ENCODE results near the gene P2RX7. TPM values are rescaled to one million over a fixed set of nuclear protein-coding genes. Genes with fewer than 3 reads are reported as not detected.

Gene P2RX7
- total and polyA plus RNA-seq, 4 experiments from 2014 or later = 3.8 to 8.6 (median 7.1) TPM

- ChIA-PET POLR2A (ENCODE audit: partially characterized antibody) (no interaction called here), CTCF (ENCODE audit: partially characterized antibody) (interaction anchor here (0.7 to 1.5 kb wide), 2 partner anchors 8 to 27 kb away, joined by 3 to 4 read pairs; no protein-coding TSS in a partner anchor)
- intact Hi-C loops (cut with micrococcal nuclease) = no loop called here
- peaks cover 22% of the 10 kb centered on the region for H3K4me1 ChIP-seq (ENCODE audit: insufficient read depth, low read length)
- no peaks in the 10 kb centered on the region for H3K9me3 Mint-ChIP-seq
- H3K27ac Mint-ChIP-seq = peak overlapping the region in 3 of 7 donors; percentile 52 to 83 (median 71)
- no peak for DNase-seq
- no peaks in the 10 kb centered on the region for H3K27me3 Mint-ChIP-seq
- no peak overlapping the region for H3K4me3 Mint-ChIP-seq
- no peaks in the 10 kb centered on the region for H3K36me3 Mint-ChIP-seq
- no peaks in the 10 kb centered on the region for H3K36me3 ChIP-seq (ENCODE audit: insufficient read depth, low read length)
- H3K4me1 Mint-ChIP-seq = peaks cover 31 to 50% (median 40%) of the 10 kb centered on the region in 4 donors
- no peaks in the 10 kb centered on the region for H3K9me3 ChIP-seq (ENCODE audit: control insufficient read depth in 1 of 2, low read length in 2 of 2)
- H3K27me3 ChIP-seq (ENCODE audit: insufficient read depth, low read length) = no peaks in the 10 kb centered on the region
- no peak overlapping the region for H3K4me3 ChIP-seq (ENCODE audit: low read length in 2 of 2)
- no peak overlapping the region for H3K27ac ChIP-seq (ENCODE audit: low read depth, low read length)
These were observed 44.5 kb upstream of the P2RX7 start for GRCh38 chr12:121088195-121088585.

- no peak overlapping the region for H3K27ac ChIP-seq (ENCODE audit: low read depth, low read length)
- H3K4me1 ChIP-seq (ENCODE audit: insufficient read depth, low read length) = peaks cover 32% of the 10 kb centered on the region
- H3K9me3 ChIP-seq (ENCODE audit: control insufficient read depth in 1 of 2, low read length in 2 of 2) = no peaks in the 10 kb centered on the region
- H3K27me3 ChIP-seq (ENCODE audit: insufficient read depth, low read length) = no peaks in the 10 kb centered on the region
- intact Hi-C loops (cut with micrococcal nuclease) = no loop called here
- peaks cover 36 to 56% (median 46%) of the 10 kb centered on the region in 4 donors for H3K4me1 Mint-ChIP-seq
- ChIA-PET POLR2A (ENCODE audit: partially characterized antibody) (interaction anchor here (0.6 kb wide), 1 partner anchor 217 kb away, joined by 3 read pairs; no protein-coding TSS in a partner anchor), CTCF (ENCODE audit: partially characterized antibody) (no interaction called here)
- no peak overlapping the region for H3K4me3 Mint-ChIP-seq
- no peaks in the 10 kb centered on the region for H3K27me3 Mint-ChIP-seq
- no peak overlapping the region for H3K4me3 ChIP-seq (ENCODE audit: low read length in 2 of 2)
- no peaks in the 10 kb centered on the region for H3K36me3 ChIP-seq (ENCODE audit: insufficient read depth, low read length)
- H3K36me3 Mint-ChIP-seq = no peaks in the 10 kb centered on the region
- DNase-seq = no peak
- H3K27ac Mint-ChIP-seq = no peak overlapping the region
- no peaks in the 10 kb centered on the region for H3K9me3 Mint-ChIP-seq
These were observed 43.5 kb upstream of the P2RX7 start for GRCh38 chr12:121089031-121089812.

DNA sequence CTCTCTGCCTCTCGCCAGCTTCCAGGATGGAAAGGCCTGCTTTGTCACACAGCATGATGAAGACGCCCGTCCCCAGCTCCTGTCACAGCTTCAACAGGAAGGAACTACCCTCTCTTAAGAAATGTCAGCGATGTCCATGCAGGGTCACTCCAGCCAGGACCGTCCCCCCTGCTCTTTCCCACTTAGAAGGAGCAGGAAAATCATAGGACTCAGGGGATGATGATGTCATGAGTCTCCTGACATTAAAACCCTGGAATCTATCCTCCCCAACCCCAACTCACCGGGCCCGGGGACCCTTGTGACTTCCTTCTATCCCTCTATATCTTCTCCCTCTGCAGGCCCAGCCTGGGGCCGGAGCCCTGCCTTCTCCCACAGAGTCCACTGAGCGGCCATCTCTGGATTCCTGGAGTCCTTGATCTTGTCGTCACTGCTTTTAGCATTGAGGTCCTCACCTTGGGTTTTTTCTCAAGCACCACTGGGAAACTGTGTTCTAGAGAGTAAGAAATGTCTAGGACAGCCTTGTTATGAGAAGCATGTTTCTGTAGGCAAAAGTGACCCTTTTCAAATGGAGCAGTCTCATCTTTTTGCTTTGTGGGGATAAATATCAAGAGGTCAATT, 42.8 kb upstream of the P2RX7 start:
- no peaks in the 10 kb centered on the region for H3K9me3 ChIP-seq (ENCODE audit: control insufficient read depth in 1 of 2, low read length in 2 of 2)
- no peak overlapping the region for H3K4me3 ChIP-seq (ENCODE audit: low read length in 2 of 2)
- ChIA-PET CTCF (ENCODE audit: partially characterized antibody) (no interaction called here), POLR2A (ENCODE audit: partially characterized antibody) (no interaction called here)
- Mint-ChIP-seq H3K36me3 (no peaks in the 10 kb centered on the region), H3K27me3 (no peaks in the 10 kb centered on the region), H3K9me3 (no peaks in the 10 kb centered on the region), H3K4me1 (peaks cover 39 to 63% (median 49%) of the 10 kb centered on the region in 4 donors), H3K27ac (peak overlapping the region in 1 of 7 donors; percentile 57), H3K4me3 (no peak overlapping the region)
- H3K27me3 ChIP-seq (ENCODE audit: insufficient read depth, low read length) = no peaks in the 10 kb centered on the region
- intact Hi-C loops (cut with micrococcal nuclease) = loop anchor here (10.0 kb wide), 2 partner anchors 235 to 765 kb away; partner anchors contain the start of gene PLA2G1B
- H3K27ac ChIP-seq (ENCODE audit: low read depth, low read length) = no peak overlapping the region
- DNase-seq = no peak
- H3K4me1 ChIP-seq (ENCODE audit: insufficient read depth, low read length) = peaks cover 37% of the 10 kb centered on the region
- H3K36me3 ChIP-seq (ENCODE audit: insufficient read depth, low read length) = no peaks in the 10 kb centered on the region

DNA sequence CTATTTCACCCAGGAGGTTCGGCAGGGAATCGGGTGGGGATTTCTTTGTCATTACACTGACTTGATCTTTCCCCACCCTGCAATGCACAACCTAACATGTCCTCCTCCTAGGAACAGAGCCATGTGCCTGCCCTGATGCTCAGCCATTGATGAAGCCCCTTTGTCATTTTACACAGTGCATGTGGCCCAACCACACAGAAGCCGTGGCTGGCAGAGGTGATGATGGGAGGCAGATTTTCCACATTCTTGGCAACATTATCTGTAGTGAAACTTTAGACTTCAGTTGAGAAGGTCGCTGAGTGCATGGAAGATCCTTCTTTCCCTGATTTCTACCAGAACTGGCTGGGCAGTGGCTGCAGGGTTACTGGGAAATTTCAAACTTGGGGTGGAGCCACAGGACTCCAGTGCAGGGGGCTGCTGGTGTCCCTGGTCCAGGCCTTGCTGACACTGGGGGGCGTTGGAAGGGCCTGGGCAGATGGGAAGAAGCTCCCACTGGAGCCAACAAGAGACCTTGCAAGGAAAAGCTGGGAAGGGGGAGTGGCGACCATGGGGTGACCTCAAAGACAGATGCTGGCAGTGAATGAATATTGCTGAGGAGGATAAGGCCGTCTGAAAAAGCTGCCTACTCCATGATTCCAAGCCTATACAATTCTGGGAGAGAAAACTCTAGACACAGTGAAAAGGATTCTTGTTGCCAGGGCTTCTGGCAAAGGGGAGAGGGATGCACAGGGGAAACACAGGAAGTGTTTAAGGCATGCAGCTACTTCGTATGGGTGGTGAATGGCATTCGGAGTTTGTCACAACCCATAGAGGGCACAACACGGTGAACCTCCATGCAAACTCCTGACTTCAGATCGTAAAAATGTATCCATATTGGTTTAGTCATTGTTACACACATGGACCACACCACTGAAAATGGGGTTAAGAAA, 41.8 kb upstream of the P2RX7 start:
- no peak for DNase-seq
- H3K27ac Mint-ChIP-seq = no peak overlapping the region
- H3K9me3 Mint-ChIP-seq = no peaks in the 10 kb centered on the region
- ChIA-PET CTCF (ENCODE audit: partially characterized antibody) (interaction anchor here (0.6 to 1.5 kb wide), 4 partner anchors 12 to 150 kb away, joined by 3 to 4 read pairs (median 4); no protein-coding TSS in a partner anchor), POLR2A (ENCODE audit: partially characterized antibody) (no interaction called here)
- H3K4me3 Mint-ChIP-seq = no peak overlapping the region
- no peaks in the 10 kb centered on the region for H3K36me3 Mint-ChIP-seq
- Histone ChIP-seq H3K36me3 (ENCODE audit: insufficient read depth, low read length) (no peaks in the 10 kb centered on the region), H3K4me1 (ENCODE audit: insufficient read depth, low read length) (peaks cover 45% of the 10 kb centered on the region), H3K4me3 (ENCODE audit: low read length in 2 of 2) (no peak overlapping the region), H3K27ac (ENCODE audit: low read depth, low read length) (no peak overlapping the region), H3K27me3 (ENCODE audit: insufficient read depth, low read length) (no peaks in the 10 kb centered on the region), H3K9me3 (ENCODE audit: control insufficient read depth in 1 of 2, low read length in 2 of 2) (no peaks in the 10 kb centered on the region)
- peaks cover 45 to 73% (median 58%) of the 10 kb centered on the region in 4 donors for H3K4me1 Mint-ChIP-seq
- intact Hi-C loops (cut with micrococcal nuclease) = loop anchor here (10.0 kb wide), 2 partner anchors 236 to 766 kb away; partner anchors contain the start of gene PLA2G1B
- H3K27me3 Mint-ChIP-seq = no peaks in the 10 kb centered on the region

DNA sequence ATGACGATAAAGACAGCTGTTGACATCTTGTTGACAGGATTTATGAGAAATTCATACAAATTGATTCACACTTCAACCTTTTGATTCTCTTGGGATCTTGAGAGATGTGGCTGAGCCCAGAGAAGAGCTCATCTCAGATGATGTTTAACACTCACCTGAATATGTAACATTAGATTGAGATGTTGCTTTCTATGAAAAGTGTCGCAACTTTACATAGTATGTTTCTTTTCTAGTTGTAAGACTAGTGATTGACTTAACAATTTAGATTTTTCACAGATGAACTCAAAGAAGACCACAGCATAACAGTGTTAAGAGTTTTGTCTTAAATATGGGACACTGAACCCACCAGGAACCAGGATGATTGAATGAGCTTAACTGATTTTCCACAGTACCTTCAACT, 40.6 kb upstream of the P2RX7 start:
- Mint-ChIP-seq H3K36me3 (no peaks in the 10 kb centered on the region), H3K4me1 (peaks cover 47 to 74% (median 58%) of the 10 kb centered on the region in 4 donors), H3K9me3 (no peaks in the 10 kb centered on the region), H3K27ac (peak overlapping the region in 4 of 7 donors; percentile 55 to 93 (median 84)), H3K27me3 (no peaks in the 10 kb centered on the region), H3K4me3 (peak overlapping the region in 7 of 8 donors; percentile 43 to 85 (median 77))
- no peak for DNase-seq
- no peak overlapping the region for H3K4me3 ChIP-seq (ENCODE audit: low read length in 2 of 2)
- H3K4me1 ChIP-seq (ENCODE audit: insufficient read depth, low read length) = peaks cover 52% of the 10 kb centered on the region
- CTCF ChIA-PET (ENCODE audit: partially characterized antibody) = interaction anchor here (1.0 to 10.2 kb wide), 7 partner anchors 11 to 147 kb away, joined by 3 to 137 read pairs (median 4); no protein-coding TSS in a partner anchor
- no peak overlapping the region for H3K27ac ChIP-seq (ENCODE audit: low read depth, low read length)
- H3K36me3 ChIP-seq (ENCODE audit: insufficient read depth, low read length) = no peaks in the 10 kb centered on the region
- no peaks in the 10 kb centered on the region for H3K27me3 ChIP-seq (ENCODE audit: insufficient read depth, low read length)
- POLR2A ChIA-PET (ENCODE audit: partially characterized antibody) = interaction anchor here (1.7 kb wide), 1 partner anchor 32 kb away, joined by 13 read pairs; no protein-coding TSS in a partner anchor
- intact Hi-C loops (cut with micrococcal nuclease) = loop anchor here (10.0 kb wide), 2 partner anchors 237 to 767 kb away; partner anchors contain the start of gene PLA2G1B
- H3K9me3 ChIP-seq (ENCODE audit: control insufficient read depth in 1 of 2, low read length in 2 of 2) = no peaks in the 10 kb centered on the region

DNA sequence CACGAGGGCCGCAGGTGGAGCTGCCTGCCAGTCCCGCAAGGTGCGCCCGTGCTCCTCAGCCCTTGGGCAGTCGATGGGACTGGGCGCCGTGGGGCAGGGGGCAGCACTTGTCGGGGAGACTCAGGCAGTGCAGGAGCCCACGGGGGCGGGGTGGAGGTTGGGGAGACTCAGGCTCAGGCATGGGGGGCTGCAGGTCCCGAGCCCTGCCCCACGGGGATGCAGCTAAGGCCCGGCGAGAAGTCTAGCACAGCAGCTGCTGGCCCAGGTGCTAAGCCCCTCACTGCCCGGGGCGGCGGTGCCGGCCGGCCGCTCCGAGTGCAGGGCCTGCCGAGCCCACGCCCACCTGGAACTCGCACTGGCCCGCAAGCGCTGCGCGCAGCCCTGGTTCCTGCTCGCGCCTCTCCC, 39.2 kb upstream of the P2RX7 start:
- H3K4me3 ChIP-seq (ENCODE audit: low read length in 2 of 2) = no peak overlapping the region
- Mint-ChIP-seq H3K27me3 (no peaks in the 10 kb centered on the region), H3K9me3 (no peaks in the 10 kb centered on the region), H3K36me3 (no peaks in the 10 kb centered on the region), H3K27ac (peak overlapping the region in 2 of 7 donors; percentile 75 to 93), H3K4me3 (peak overlapping the region in 1 of 8 donors; percentile 82), H3K4me1 (peaks cover 36 to 60% (median 48%) of the 10 kb centered on the region in 4 donors)
- peaks cover 46% of the 10 kb centered on the region for H3K4me1 ChIP-seq (ENCODE audit: insufficient read depth, low read length)
- no peaks in the 10 kb centered on the region for H3K36me3 ChIP-seq (ENCODE audit: insufficient read depth, low read length)
- no peaks in the 10 kb centered on the region for H3K9me3 ChIP-seq (ENCODE audit: control insufficient read depth in 1 of 2, low read length in 2 of 2)
- intact Hi-C loops (cut with micrococcal nuclease) = loop anchor here (10.0 kb wide), 2 partner anchors 239 to 769 kb away; partner anchors contain the start of gene PLA2G1B
- no peak overlapping the region for H3K27ac ChIP-seq (ENCODE audit: low read depth, low read length)
- H3K27me3 ChIP-seq (ENCODE audit: insufficient read depth, low read length) = no peaks in the 10 kb centered on the region
- POLR2A ChIA-PET (ENCODE audit: partially characterized antibody) = interaction anchor here (1.4 to 1.7 kb wide), 3 partner anchors 33 to 132 kb away, joined by 5 to 13 read pairs (median 8); no protein-coding TSS in a partner anchor
- no peak for DNase-seq
- CTCF ChIA-PET (ENCODE audit: partially characterized antibody) = interaction anchor here (0.6 to 10.2 kb wide), 13 partner anchors 9 to 1440 kb away, joined by 3 to 137 read pairs (median 4); partner anchors contain the start of gene OASL
